Embryonic facial prominence (tissue), 1 donor: ENCODE results near the gene ATP5F1D.

Experiments
- DNase-seq: peaks from one replicate; pipeline ENCODE4 v3.0.0-alpha.2; 2016; ENCODE audit errors: extremely low spot score

Gene ATP5F1D

GRCh38 chr19:1270213-1270853 is 28.8 kb downstream of the ATP5F1D start:
- no peak for DNase-seq

DNA sequence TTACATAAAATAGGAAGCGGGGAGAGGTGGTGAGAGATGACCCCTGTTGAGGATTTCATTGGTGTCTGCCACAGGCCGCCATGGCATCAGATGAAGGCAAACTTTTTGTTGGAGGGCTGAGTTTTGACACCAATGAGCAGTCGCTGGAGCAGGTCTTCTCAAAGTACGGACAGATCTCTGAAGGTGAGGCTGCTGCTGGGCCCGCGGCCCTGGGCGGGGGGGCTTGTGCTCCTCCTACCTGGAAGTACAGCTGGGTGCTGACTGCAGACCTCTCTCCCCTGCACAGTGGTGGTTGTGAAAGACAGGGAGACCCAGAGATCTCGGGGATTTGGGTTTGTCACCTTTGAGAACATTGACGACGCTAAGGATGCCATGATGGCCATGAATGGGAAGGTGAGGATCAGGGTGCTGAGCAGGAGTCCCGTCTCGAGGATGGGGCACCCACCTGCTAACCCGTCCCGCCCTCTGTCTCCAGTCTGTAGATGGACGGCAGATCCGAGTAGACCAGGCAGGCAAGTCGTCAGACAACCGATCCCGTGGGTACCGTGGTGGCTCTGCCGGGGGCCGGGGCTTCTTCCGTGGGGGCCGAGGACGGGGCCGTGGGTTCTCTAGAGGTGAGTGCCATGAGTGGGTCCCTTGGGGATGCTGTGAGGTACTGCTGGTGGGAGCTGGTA is 29.4 kb downstream of the ATP5F1D start:
- DNase-seq, result no peak

GRCh38 chr19:1271528-1272422 is 30.2 kb downstream of the ATP5F1D start:
- DNase-seq, result no peak

GRCh38 chr19:1272423-1273262 is 31.1 kb downstream of the ATP5F1D start:
- DNase-seq, result no peak

- DNase-seq, result no peak
Observed at GRCh38 chr19:1273263-1274041, 31.9 kb downstream of the ATP5F1D start.

DNA sequence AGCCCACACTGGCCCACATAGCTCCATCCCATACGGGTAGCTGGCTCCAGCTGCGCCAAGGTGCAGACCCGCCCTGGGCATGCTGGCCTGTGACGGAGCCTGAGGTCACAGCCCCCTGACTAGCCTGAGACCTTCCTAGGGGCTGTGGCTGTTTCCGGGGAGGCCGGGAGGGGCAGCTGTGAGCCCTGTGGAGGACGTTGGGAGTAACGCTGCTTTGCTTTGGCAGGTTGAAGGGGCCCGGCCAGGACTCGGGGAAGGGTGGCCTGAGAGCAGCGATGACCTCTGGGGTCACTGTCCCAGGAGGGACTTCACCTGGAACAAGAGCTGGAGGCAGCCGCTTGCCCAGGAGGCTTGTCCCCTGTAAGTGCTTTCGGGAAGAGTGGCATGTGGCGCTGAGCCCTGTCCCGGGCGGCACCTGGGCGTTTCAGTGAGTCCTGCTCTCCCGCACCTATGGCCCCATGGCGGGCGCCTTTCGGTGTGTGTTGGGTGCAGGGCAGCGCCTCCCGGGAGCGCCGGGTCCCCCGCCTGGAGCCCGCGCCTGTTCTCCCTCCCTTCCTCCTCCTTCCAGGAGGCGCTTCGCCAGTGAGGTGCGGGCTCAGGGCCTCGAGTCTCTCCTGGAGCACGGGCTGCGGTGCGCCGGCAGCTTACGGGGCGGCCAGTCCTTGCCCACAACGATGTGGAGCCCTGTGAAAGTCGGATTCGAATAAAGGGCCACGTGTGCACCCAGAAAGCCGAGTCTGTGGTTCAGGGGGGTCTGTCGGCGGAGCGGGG is 32.7 kb downstream of the ATP5F1D start:
- DNase-seq, result no peak

DNA sequence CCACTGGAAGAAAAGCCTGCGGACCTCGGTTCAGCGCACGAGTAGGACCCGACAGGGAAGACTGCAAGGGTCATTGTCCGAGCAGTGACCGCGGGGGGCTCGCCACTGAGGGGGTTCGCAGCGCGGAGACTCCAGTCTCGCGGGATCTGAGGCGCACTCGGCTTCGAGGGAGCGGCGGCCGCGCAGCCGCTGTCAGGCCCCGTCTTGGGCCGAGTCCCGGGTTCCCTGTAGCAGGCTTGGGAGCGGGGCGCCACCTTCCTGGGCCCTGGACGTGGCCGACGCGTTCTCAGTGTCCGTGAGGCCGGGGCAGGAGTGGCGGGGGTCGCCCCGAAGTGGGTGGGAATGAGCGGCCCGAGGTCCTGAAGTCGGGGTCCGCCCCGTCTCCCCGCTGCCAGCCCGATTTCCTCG is 33.3 kb downstream of the ATP5F1D start:
- DNase-seq, result no peak

DNA sequence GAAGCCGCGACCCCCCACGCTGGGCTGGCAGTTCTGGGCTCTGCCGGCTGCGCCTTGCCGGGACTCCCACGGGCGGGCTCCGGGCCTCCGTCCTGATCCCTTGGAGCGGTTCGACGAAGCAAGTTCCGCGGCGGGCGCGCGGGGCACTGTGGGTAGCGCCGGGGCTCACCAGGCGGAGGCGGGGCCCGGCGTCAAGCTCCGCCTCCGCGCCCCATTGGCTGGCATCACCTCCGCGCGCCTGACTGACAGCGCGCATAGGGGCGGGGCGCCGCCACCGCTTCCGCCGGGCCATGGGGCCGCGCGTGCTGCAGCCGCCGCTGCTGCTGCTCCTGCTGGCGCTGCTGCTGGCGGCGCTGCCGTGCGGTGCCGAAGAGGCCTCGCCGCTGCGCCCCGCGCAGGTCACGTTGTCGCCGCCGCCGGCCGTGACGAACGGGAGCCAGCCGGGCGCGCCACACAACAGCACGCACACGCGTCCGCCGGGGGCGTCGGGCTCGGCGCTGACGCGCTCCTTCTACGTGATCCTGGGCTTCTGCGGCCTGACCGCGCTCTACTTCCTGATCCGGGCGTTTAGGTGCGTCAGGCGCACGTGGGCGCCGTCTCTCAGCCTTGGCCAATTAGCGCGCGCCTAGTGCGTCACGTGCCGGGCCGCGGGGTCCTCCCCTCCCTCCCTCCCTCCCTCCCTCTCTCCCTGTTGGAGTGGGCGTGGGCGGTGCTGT is 33.9 kb downstream of the ATP5F1D start, which contains the start of gene FAM174C:
Gene FAM174C, plus strand, starts transcription at position 271 of the 716 bp plus-strand sequence. Its CDS starts 20 bp downstream, at position 291.
- DNase-seq, result peak; percentile 91

DNA sequence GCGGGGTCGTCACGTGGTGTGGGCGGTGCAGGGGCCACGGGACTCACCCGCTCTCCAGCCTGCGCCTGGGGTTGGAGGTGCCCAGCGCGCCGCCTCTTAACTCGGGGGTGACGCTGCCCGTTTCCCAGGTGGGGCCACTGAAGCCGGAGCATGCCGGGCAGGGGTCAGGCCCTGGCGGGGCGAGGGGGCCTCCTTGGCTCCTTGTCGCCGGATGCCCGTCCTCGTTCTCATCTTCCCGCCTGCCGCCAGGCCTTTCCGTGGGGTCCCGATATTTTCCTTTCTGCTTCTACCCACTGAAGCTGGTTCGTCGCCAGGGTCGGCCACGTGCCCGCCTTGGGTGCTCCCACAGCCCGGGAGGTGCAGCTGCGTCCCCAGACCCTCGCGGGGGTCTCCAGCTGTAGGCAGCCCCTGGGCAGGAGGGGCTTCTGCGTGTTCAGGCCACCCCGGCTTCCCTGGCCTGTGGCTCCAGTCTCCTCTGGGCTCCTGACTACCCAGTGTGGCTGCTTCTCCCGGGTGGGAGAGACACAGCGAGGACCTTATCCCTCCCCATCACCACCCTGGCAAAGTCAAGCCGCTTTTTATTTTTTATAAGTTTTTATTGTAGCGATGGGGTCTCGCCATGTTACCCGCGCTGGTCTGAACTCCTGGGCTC is 34.6 kb downstream of the ATP5F1D start:
- no peak for DNase-seq

DNA sequence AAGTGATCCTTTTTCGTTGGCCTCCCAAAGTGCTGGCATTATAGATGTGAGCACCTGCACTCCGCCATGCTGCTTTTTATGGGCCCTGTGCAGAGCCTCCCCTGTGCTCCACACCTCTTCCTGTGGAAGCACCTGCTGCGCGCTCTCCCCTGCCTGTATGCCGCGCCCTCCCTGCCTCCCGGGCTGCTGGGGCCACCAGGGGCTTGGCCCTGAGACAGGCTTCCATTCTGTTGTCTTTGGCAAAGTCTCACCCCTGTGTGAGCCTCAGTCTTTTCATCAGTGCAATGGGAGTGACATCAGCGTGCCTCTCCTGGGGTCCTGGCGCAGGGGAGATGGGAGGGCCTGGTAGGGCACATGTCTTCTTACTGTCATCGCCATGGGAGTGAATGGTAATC is 35.1 kb downstream of the ATP5F1D start:
- no peak for DNase-seq

- no peak for DNase-seq
Observed at GRCh38 chr19:1277061-1277460, 35.5 kb downstream of the ATP5F1D start.

GRCh38 chr19:1278074-1278473 is 36.5 kb downstream of the ATP5F1D start:
- DNase-seq, result no peak

DNA sequence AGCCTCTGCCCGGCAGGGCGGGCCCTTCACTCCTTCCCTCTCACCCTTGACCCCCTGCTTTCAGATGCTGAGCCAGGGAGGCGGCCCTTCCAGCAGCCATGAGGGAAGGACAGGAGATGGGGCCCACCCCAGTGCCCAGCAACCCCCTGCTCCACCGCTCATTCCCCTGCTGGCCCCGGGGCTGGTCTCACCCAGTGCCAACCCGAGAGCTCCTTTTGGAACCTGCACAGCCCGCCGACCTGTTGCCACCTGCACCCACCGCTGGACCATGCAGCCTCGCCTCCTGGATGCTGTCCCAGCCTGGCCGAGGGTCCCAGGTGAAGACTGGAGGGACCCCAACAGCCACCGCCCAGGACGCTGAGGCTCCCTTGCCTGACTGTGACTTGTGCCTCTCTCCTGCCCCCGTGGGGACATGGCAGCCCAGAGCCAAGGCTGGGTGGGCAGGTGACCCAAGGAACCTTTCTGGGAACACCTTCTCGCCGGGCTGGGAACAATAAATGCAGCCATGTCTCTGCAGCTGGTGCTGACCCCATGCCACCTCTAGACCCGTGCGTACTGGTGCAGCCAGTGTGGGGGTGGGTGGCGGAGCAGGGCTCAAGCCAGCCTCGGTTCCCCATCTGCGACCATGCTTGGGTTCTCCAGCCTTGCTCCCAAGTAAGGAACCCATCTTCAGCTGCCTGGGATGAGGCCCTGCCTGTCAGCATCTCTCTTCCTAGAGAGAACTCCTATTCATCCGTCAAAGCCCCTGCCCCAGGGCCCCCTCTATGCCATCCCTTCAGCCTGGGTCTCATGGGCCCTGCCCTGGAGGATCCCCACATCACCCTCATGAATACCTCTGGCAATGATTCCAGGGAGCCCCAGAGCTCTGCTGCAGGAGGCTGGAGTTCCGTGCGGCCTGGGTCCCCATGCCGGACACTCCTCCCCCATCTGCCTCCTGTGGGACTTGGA is 37.4 kb downstream of the ATP5F1D start:
- DNase-seq, result no peak

GRCh38 chr19:1279782-1280341 is 38.3 kb downstream of the ATP5F1D start:
- DNase-seq, result no peak

DNA sequence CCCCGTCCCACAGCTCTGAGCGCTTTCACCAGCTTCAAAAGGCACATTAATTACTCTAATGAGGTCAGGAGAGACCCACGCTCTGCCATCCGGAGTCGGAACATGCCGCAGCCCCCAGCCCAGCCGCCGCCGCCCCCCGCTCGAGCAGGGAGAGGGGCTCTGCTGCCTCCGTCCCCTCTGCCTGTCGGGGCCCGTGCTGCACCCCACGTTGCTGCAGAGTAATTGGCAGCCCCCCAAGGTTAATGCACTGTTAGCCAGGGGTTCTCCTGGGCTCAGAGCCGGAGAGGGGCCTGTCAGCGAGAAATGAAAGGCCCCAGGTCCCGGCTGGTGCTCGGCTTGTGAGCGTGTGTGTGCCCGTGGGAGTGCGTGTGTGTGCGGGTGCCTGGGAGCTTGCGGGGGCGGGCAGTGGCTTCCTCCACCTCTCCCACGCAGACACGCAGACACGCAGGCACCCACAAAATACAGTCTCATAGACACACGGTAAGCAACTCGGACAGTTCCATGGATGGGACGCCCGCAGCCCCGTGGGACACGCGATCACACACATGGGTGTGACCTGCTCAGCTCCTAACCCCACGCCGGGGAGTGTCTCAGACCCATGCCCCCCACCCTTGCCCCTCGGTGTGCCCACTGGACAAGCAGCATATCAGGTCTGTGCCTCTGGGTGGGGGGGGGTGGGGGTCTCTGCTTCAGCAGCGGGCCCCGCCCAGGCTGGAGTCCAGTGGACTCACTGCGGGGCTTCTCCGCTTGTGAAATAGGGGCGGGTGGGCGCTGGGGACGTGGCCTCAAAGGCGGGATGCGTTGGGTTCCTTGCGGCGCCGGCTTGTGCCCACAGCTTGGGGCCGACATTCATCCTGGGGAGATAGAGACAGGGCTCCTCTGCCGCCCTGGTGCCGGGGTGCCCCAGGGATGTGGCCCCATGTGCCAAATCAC is 39.4 kb downstream of the ATP5F1D start:
- DNase-seq, result no peak
